Activated B cell treated with CpG ODN at 0.5 μM for 24 hours (primary cell): Measurements from ENCODE around the gene CSKMT. TPM values are rescaled to one million over a fixed set of nuclear protein-coding genes. Genes with fewer than 3 reads are reported as not detected.
"Not testable (repeated sequence)": the region's sequence is repeated elsewhere in the genome, so short reads cannot be mapped to it uniquely, and the experiment has no call there.

Source experiments
- ATAC-seq: fragments of 200-7000 bp; cut with Tn5 transposase; one replicate; pipeline ENCODE4 v1.10.0; 2021; ENCODE audit warnings: low read depth, mild to moderate bottlenecking, moderate library complexity
- CTCF ChIA-PET: fragments of 350-600 bp; sonication (Branson Sonifier 250); formaldehyde crosslinking; loops from one replicate; lab custom pipeline; 2021; ENCODE audit warnings: antibody characterized with exemption; lab: Charles Lee
- POLR2A ChIA-PET: fragments of 350-600 bp; sonication (Branson Sonifier 250); formaldehyde crosslinking; loops from one replicate; lab custom pipeline; 2021; ENCODE audit warnings: antibody characterized with exemption; lab: Charles Lee
- DNase-seq: peaks from one replicate; pipeline ENCODE4 v3.0.0; 2022
- H3K27ac Mint-ChIP-seq: one replicate; pipeline ENCODE4 v1.8.0; 2020; ENCODE audit warnings: mixed read lengths
- H3K27me3 Mint-ChIP-seq: one replicate; pipeline ENCODE4 v1.8.0; 2021; ENCODE audit warnings: mixed read lengths
- H3K36me3 Mint-ChIP-seq: one replicate; pipeline ENCODE4 v1.8.0; 2021; ENCODE audit warnings: low read depth, mixed read lengths
- H3K4me1 Mint-ChIP-seq: one replicate; pipeline ENCODE4 v1.8.0; 2021; ENCODE audit warnings: mixed read lengths
- H3K4me3 Mint-ChIP-seq: one replicate; pipeline ENCODE4 v1.8.0; 2020; ENCODE audit warnings: mild to moderate bottlenecking, mixed read lengths
- H3K9me3 Mint-ChIP-seq: one replicate; pipeline ENCODE4 v1.8.0; 2020; ENCODE audit warnings: mixed read lengths
- intact Hi-C: fragments of 100-400 bp; cut with micrococcal nuclease; formaldehyde crosslinking; loops from one replicate; pipeline ENCODE4 v1.15.1; 2024
- total RNA-seq: library from RNA; stranded (reverse); gene quantifications from 2 replicates; pipeline ENCODE4 v1.2.3, GENCODE V29; 2022
- TF ChIP-seq, protein P1 (sequence below): fragments of 200-600 bp; IDR thresholded peaks from one replicate; pipeline ENCODE4 v1.8.0; 2022; ENCODE audit warnings: antibody characterized with exemption, mild to moderate bottlenecking

CSKMT gene, protein sequence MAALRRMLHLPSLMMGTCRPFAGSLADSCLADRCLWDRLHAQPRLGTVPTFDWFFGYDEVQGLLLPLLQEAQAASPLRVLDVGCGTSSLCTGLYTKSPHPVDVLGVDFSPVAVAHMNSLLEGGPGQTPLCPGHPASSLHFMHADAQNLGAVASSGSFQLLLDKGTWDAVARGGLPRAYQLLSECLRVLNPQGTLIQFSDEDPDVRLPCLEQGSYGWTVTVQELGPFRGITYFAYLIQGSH
- total RNA-seq: 50.5 and 52.1 TPM in 2 replicates

DNA sequence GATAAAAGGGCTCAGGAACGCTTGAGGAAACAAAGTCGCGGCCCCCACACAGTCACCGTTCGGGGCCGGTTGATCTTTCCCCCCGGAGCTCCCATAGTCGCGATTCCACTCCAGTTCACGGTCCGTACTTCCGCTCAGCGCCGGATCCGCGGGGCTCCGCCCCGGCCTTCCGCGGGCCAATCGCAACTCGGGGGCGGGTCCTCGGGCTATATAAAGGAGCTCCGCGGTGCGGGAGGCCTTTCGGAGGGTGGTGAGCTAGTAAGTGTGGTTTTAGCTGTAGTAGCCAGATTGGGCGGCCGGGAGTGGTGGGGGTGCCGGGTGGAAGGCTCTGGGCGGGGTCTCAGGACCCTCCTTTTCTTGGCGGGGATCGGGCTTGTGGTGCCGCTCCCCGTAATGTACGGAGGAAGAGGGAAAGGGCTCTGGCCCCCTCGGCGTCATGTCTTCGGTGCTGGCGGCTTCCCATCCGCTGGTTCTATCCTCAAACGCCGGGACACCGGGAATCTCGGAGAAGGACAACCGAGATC is at the start of gene CSKMT, which contains the start of gene C11orf98:
TSS of gene CSKMT (plus strand) at position 238 of the 524 bp plus-strand sequence. CDS start 568 bp downstream, outside the sequence.
TSS of gene C11orf98 (minus strand) at position 136 of the 524 bp plus-strand sequence. CDS start at position 95, 41 bp downstream.
- Mint-ChIP-seq H3K36me3 (peaks cover 48% of the 10 kb centered on the region), H3K4me3 (peak within 1 kb of the TSS; percentile 97), H3K9me3 (no peaks in the 10 kb centered on the region), H3K27ac (peak within 1 kb of the TSS; percentile 88), H3K27me3 (no peaks in the 10 kb centered on the region), H3K4me1 (peaks cover 45% of the 10 kb centered on the region)
- ChIA-PET CTCF (interaction anchor here (0.8 to 2.1 kb wide), 11 partner anchors 10 to 241 kb away, joined by 3 to 12 read pairs (median 4); partner anchors contain the start of genes INTS5, SLC3A2 and TUT1), POLR2A (interaction anchor here (0.7 to 12.8 kb wide), 58 partner anchors 11 to 1653 kb away, joined by 3 to 400 read pairs (median 6); partner anchors contain the start of genes B3GAT3, BSCL2, COX8A and EEF1G)
- ATAC-seq (peak; percentile 89), DNase-seq (peak; percentile 95)
- TF ChIP-seq, protein P1, sequence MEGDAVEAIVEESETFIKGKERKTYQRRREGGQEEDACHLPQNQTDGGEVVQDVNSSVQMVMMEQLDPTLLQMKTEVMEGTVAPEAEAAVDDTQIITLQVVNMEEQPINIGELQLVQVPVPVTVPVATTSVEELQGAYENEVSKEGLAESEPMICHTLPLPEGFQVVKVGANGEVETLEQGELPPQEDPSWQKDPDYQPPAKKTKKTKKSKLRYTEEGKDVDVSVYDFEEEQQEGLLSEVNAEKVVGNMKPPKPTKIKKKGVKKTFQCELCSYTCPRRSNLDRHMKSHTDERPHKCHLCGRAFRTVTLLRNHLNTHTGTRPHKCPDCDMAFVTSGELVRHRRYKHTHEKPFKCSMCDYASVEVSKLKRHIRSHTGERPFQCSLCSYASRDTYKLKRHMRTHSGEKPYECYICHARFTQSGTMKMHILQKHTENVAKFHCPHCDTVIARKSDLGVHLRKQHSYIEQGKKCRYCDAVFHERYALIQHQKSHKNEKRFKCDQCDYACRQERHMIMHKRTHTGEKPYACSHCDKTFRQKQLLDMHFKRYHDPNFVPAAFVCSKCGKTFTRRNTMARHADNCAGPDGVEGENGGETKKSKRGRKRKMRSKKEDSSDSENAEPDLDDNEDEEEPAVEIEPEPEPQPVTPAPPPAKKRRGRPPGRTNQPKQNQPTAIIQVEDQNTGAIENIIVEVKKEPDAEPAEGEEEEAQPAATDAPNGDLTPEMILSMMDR: no peak
- intact Hi-C loops: loop anchor here (1.0 to 2.0 kb wide), 9 partner anchors 12 to 216 kb away; partner anchors contain the start of genes EML3, GANAB, INTS5 and TMEM179B

DNA sequence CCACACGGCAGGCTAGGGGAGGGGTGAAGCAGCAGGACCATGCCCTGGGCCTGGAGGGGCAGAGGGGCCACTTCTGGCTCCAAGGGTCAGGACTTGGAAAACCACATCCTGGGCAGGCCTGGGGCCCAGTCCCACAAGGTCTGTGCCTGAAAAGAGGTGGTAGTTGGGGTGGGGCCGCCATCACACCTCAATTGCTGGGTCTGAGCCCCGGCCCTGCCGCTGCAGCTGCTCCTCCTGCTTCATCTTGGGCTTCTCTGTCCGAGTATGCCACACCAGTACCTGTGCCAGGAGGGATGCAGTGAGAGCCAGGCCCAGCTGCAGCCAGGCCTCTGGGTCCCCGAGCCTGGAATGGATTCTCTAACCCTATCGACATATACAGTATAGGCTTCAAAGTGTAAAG is 49.6 kb upstream of the CSKMT start:
- Mint-ChIP-seq H3K27me3 (no peaks in the 10 kb centered on the region), H3K27ac (no peak overlapping the region), H3K4me1 (peaks cover 16% of the 10 kb centered on the region), H3K36me3 (peaks cover 38% of the 10 kb centered on the region), H3K4me3 (no peak overlapping the region), H3K9me3 (no peaks in the 10 kb centered on the region)
- CTCF ChIA-PET: no interaction called here
- intact Hi-C loops: no loop called here
- TF ChIP-seq, protein P1: no peak
- POLR2A ChIA-PET: interaction anchor here (0.9 to 1.8 kb wide), 2 partner anchors 49 to 56 kb away, joined by 3 to 5 read pairs; partner anchors contain the start of genes C11orf98, CSKMT, LBHD1 and UQCC3
- ATAC-seq (no peak), DNase-seq (no peak)

DNA sequence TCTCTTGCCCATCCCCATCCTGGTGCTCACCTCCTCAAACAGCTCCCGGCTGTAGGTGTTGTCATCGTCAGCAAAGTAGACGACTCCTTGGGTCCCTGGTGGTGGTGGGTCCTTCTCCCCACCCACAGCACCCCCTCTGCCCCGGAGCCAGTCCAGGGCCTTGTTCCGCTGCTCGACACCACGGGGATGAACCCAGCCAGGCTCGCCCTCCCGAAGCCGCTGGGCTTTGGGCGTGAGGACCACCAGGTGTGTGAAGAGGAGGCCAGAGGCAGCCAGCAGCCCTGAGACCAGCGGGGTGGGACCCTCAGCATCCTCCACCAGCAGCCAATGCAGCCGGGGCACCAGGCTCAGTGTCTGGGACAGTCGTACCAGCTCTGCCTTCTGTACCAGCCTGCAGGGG is 48.2 kb upstream of the CSKMT start:
- CTCF ChIA-PET, H3K27ac Mint-ChIP-seq, intact Hi-C loops, H3K4me3 Mint-ChIP-seq, POLR2A ChIA-PET, H3K27me3 Mint-ChIP-seq, ATAC-seq, H3K9me3 Mint-ChIP-seq, DNase-seq: not testable (repeated sequence)
- peaks cover 15% of the 10 kb centered on the region for H3K4me1 Mint-ChIP-seq
- H3K36me3 Mint-ChIP-seq: peaks cover 36% of the 10 kb centered on the region

DNA sequence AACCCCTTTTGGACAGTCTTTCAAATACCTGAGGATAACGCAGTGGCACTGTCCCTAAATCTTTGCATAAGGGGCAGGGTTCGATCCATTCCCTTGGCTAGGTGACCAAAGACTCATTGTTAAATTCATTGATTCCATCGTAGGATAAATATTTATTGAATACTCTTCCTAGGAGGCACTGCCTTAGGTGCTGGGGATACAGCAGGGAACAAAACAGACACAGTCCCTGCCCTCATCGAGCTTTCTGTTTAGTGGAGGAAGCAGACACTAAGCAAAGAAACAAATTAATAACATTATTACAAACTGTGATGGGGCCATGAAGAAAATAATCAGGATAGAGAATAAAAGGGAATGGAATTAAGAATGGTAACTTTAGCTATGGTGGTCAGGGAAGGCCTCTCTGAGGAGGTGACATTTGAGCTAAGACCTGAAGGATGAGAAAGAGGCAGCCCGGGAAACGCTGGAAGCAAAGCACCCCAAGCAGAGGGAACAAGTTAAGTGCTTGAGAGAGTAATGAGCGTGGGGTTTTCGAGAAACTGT is 44.0 kb upstream of the CSKMT start:
- ATAC-seq: no peak
- H3K27ac Mint-ChIP-seq: peak overlapping the region; percentile 83
- intact Hi-C loops: no loop called here

More for the DNA sequence above, 44.0 kb upstream of the CSKMT start:
- TF ChIP-seq, protein P1: no peak
- Mint-ChIP-seq H3K4me1 (peaks cover 19% of the 10 kb centered on the region), H3K9me3 (no peaks in the 10 kb centered on the region), H3K4me3 (peak overlapping the region; percentile 90), H3K36me3 (peaks cover 42% of the 10 kb centered on the region), H3K27me3 (no peaks in the 10 kb centered on the region)
- CTCF ChIA-PET: interaction anchor here (0.9 to 2.7 kb wide), 5 partner anchors 9 to 196 kb away, joined by 3 to 16 read pairs (median 3); partner anchors contain the start of gene TUT1
- no peak for DNase-seq
- POLR2A ChIA-PET: interaction anchor here (0.5 to 5.1 kb wide), 27 partner anchors 9 to 260 kb away, joined by 3 to 109 read pairs (median 5); partner anchors contain the start of genes C11orf98, CSKMT, EEF1G and EML3
